GM23338 (cell line): Measurements from ENCODE around the gene AP1G1. TPM values are rescaled to one million over a fixed set of nuclear protein-coding genes. Genes with fewer than 3 reads are reported as not detected.

Experiments used
- ATAC-seq: fragments of 200-7000 bp; cut with Tn5 transposase; 3 replicates; pipeline ENCODE4 v1.9.1; 2020
- DNase-seq: peaks from one replicate; pipeline ENCODE4 v3.0.0-alpha.2; 2015; ENCODE audit warnings: low spot score
- H2AFZ ChIP-seq: fragments of 200-600 bp; sonication (generic); 2 replicates; pipeline ENCODE4 v1.8.0; 2016; ENCODE audit warnings: antibody characterized with exemption, mild to moderate bottlenecking, moderate library complexity
- H3F3A ChIP-seq: fragments of 200-600 bp; sonication (generic); replicated peaks from 2 replicates; pipeline ENCODE4 v1.8.0; 2017; ENCODE audit warnings: antibody characterized with exemption, mixed run types, low read depth
- H3K27ac ChIP-seq: fragments of 200-600 bp; sonication (generic); 2 replicates; pipeline ENCODE4 v1.6.1; 2016; ENCODE audit warnings: low read depth
- H3K27me3 ChIP-seq: fragments of 200-600 bp; sonication (generic); 2 replicates; pipeline ENCODE4 v1.8.0; 2016; ENCODE audit warnings: mild to moderate bottlenecking, mixed run types, moderate library complexity; ENCODE audit not compliant: insufficient read depth
- H3K36me3 ChIP-seq: fragments of 200-600 bp; sonication (generic); 2 replicates; pipeline ENCODE4 v1.8.0; 2016; ENCODE audit warnings: mild to moderate bottlenecking; ENCODE audit not compliant: insufficient read depth
- H3K4me1 ChIP-seq: fragments of 200-600 bp; sonication (generic); 2 replicates; pipeline ENCODE4 v1.8.0; 2016; ENCODE audit warnings: mild to moderate bottlenecking, moderate library complexity; ENCODE audit not compliant: insufficient read depth
- H3K4me2 ChIP-seq: fragments of 200-600 bp; sonication (generic); 2 replicates; pipeline ENCODE4 v1.7.1; 2017; ENCODE audit warnings: mixed run types
- H3K4me3 ChIP-seq: fragments of 200-600 bp; sonication (generic); 2 replicates; pipeline ENCODE4 v1.6.1; 2016; ENCODE audit warnings: mixed run types
- H3K79me2 ChIP-seq: fragments of 200-600 bp; sonication (generic); replicated peaks from 2 replicates; pipeline ENCODE4 v1.8.0; 2017; ENCODE audit warnings: mild to moderate bottlenecking; ENCODE audit not compliant: insufficient read depth
- H3K9me2 ChIP-seq: fragments of 200-600 bp; sonication (generic); 2 replicates; pipeline ENCODE4 v1.8.0; 2017; ENCODE audit not compliant: insufficient read depth
- H4K20me1 ChIP-seq: fragments of 200-600 bp; sonication (generic); replicated peaks from 2 replicates; pipeline ENCODE4 v1.8.0; 2017; ENCODE audit warnings: mild to moderate bottlenecking; ENCODE audit not compliant: insufficient read depth
- H3K27ac Mint-ChIP-seq: 2 replicates; pipeline ENCODE4 v1.8.0; 2020; ENCODE audit warnings: inconsistent platforms, mild to moderate bottlenecking, moderate library complexity, mixed read lengths
- H3K27me3 Mint-ChIP-seq: 3 replicates; pipeline ENCODE4 v1.8.0; 2022; ENCODE audit warnings: low read depth, mild to moderate bottlenecking, moderate library complexity, mixed read lengths, inconsistent platforms; ENCODE audit not compliant: insufficient read depth, poor library complexity
- H3K36me3 Mint-ChIP-seq: 3 replicates; pipeline ENCODE4 v1.8.0; 2021; ENCODE audit warnings: low read depth, mild to moderate bottlenecking, inconsistent platforms, moderate library complexity, mixed read lengths
- H3K4me1 Mint-ChIP-seq: 3 replicates; pipeline ENCODE4 v1.8.0; 2020; ENCODE audit warnings: mild to moderate bottlenecking, inconsistent platforms, mixed read lengths
- H3K4me3 Mint-ChIP-seq: 3 replicates; pipeline ENCODE4 v1.8.0; 2021; ENCODE audit warnings: moderate library complexity, mild to moderate bottlenecking, inconsistent platforms, mixed read lengths
- H3K9me3 Mint-ChIP-seq: 3 replicates; pipeline ENCODE4 v1.8.0; 2020; ENCODE audit warnings: moderate library complexity, mild to moderate bottlenecking, inconsistent platforms, mixed read lengths
- POLR2AphosphoS5 ChIP-seq: IDR thresholded peaks from 2 replicates; pipeline ENCODE4 v1.6.1; 2016; ENCODE audit warnings: antibody characterized with exemption, low read depth
- ZNF114 ChIP-seq: fragments of 250-450 bp; sonication (Bioruptor Pico); IDR thresholded peaks from 2 replicates; pipeline ENCODE4 v1.5.0; 2020; ENCODE audit warnings: mild to moderate bottlenecking, moderate library complexity
- polyA plus RNA-seq: library from polyadenylated mRNA; unstranded; fragments of >200 nt; fragmentation: Nextera tagmentation; extraction: Ambion mirVana; gene quantifications from 2 replicates; pipeline ENCODE4 v1.2.1, GENCODE V29; 2016
- total RNA-seq: library from RNA; depleted of rRNA; stranded (reverse); fragments of >200 nt; shearing (Covaris generic); gene quantifications from 2 replicates; pipeline ENCODE4 v1.2.3, GENCODE V29; 2014
- TF ChIP-seq, protein P1 (sequence below): IDR thresholded peaks from one replicate; pipeline ENCODE4 v1.6.1; 2018; ENCODE audit warnings: antibody characterized with exemption; ENCODE audit not compliant: unreplicated experiment

AP1G1 gene
- total and polyA plus RNA-seq, 2 experiments from 2014 or later, result 16.3 to 73.3 TPM

DNA sequence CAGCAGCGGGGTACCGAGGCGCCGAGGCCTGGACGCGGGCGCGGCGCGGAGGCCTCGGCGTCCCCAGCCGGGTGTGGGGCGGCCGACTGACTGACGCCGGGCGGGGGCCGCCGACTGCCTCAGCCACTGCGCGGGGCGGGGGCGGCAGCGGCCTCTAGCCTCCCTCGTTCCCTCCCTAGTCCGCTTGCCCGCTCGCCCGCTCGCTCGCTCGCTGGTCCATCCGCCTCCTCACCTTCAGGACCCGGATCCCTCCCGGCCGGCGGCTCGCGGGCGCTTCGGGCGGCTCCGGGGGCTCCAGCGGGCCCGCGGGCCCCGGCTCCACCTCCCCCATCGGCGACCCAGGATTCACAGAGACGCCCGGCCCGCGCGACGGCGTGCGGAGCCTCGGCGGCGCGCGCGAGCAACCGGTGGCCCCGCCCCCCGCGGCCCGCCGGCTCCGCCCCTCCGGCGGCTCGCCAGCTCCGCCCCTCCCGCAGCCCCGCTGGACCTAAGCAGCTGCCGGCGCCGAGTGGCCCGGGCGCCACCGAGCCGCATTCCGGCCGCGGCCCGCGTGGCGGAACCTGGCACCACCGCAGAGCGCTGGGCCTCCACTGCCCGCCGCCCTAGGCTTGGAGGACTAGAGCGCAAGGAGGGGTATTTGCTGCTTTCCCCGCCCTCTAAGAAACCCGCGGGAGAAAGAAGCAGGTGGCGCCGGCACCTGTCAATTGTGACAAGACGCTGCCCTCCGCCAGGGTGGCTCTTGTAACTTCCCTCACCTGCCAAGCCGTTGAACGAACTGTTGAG, 84.9 kb downstream of the AP1G1 start:
- peak overlapping the region; percentile 57 for H3K4me3 ChIP-seq
- H3K27me3 Mint-ChIP-seq, result peaks cover 6% of the 10 kb centered on the region
- peaks cover 36% of the 10 kb centered on the region for H3K79me2 ChIP-seq
- ATAC-seq (peak; percentile 70), DNase-seq (peak; percentile 85)
- H3K4me2 ChIP-seq, result peak overlapping the region; percentile 85
- peaks cover 18% of the 10 kb centered on the region for H3K4me1 Mint-ChIP-seq
- peaks cover 15% of the 10 kb centered on the region for H3K27me3 ChIP-seq
- H2AFZ ChIP-seq, result peak overlapping the region; percentile 90
- no peaks in the 10 kb centered on the region; the same call in none of the 2 replicates for H4K20me1 ChIP-seq
- H3K9me2 ChIP-seq, result no peaks in the 10 kb centered on the region
- H3K36me3 ChIP-seq, result no peaks in the 10 kb centered on the region
- H3K36me3 Mint-ChIP-seq, result peaks cover 3% of the 10 kb centered on the region; the same call in 1 of the 3 replicates
- H3K27ac ChIP-seq, result peak overlapping the region; percentile 67; the same call in 1 of the 2 replicates
- H3F3A ChIP-seq, result peaks cover 7% of the 10 kb centered on the region
- H3K27ac Mint-ChIP-seq, result no peak overlapping the region
- H3K4me3 Mint-ChIP-seq, result peak overlapping the region; percentile 86
- H3K4me1 ChIP-seq, result peaks cover 27% of the 10 kb centered on the region
- H3K9me3 Mint-ChIP-seq, result no peaks in the 10 kb centered on the region
- TF ChIP-seq, protein P1, sequence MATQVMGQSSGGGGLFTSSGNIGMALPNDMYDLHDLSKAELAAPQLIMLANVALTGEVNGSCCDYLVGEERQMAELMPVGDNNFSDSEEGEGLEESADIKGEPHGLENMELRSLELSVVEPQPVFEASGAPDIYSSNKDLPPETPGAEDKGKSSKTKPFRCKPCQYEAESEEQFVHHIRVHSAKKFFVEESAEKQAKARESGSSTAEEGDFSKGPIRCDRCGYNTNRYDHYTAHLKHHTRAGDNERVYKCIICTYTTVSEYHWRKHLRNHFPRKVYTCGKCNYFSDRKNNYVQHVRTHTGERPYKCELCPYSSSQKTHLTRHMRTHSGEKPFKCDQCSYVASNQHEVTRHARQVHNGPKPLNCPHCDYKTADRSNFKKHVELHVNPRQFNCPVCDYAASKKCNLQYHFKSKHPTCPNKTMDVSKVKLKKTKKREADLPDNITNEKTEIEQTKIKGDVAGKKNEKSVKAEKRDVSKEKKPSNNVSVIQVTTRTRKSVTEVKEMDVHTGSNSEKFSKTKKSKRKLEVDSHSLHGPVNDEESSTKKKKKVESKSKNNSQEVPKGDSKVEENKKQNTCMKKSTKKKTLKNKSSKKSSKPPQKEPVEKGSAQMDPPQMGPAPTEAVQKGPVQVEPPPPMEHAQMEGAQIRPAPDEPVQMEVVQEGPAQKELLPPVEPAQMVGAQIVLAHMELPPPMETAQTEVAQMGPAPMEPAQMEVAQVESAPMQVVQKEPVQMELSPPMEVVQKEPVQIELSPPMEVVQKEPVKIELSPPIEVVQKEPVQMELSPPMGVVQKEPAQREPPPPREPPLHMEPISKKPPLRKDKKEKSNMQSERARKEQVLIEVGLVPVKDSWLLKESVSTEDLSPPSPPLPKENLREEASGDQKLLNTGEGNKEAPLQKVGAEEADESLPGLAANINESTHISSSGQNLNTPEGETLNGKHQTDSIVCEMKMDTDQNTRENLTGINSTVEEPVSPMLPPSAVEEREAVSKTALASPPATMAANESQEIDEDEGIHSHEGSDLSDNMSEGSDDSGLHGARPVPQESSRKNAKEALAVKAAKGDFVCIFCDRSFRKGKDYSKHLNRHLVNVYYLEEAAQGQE, result no peak
- peak; percentile 30; the same call in 1 of the 2 replicates for TF ChIP-seq POLR2AphosphoS5

DNA sequence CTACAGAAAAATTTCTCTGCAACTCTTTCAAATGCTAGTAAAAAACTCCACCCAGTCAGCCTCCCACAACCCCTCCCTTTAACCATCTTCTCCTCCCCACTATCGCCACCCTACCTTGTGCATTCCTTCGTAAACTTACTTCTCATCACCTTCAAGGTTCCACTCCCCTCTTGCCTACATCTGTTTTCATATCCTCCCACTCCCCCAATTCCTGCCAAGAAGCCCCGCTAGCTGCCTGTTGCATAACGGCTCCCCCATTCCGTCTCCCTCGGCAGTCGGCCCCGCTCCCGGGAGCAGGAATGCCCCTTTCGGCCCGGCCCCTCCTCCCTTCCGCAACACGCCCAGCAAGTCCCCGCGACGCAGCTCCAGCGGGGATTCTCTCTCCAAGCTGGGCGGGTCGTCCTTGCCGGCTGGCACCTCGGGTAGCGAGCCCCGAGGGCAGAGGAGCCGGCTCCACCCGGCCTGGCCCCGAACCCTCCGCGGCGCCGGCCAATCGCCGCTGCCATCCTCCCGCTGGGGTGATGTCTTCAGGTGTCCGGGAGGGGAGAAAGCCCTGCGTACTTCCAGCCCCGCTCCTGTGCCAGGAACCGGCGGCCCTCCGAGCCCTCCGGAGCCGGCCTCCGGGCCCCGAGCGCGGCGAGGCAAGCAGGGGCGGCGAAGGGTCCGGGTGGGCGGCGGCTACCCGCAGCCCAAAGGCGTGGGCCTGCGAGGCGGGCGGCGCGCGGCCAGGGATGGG, 85.7 kb downstream of the AP1G1 start:
- H3F3A ChIP-seq, result peaks cover 7% of the 10 kb centered on the region
- H3K27me3 Mint-ChIP-seq, result peaks cover 6% of the 10 kb centered on the region
- H3K36me3 ChIP-seq, result no peaks in the 10 kb centered on the region
- peaks cover 15% of the 10 kb centered on the region for H3K27me3 ChIP-seq
- peaks cover 44% of the 10 kb centered on the region for H3K79me2 ChIP-seq
- peak overlapping the region; percentile 75 for H3K4me2 ChIP-seq
- DNase-seq (peak; percentile 92), ATAC-seq (peak; percentile 75)
- peaks cover 18% of the 10 kb centered on the region for H3K4me1 Mint-ChIP-seq
- H3K4me3 Mint-ChIP-seq, result peak overlapping the region; percentile 94
- H3K9me2 ChIP-seq, result no peaks in the 10 kb centered on the region
- TF ChIP-seq ZNF114 (CRISPR knock-in tag), result no peak
- peak; percentile 67 for TF ChIP-seq POLR2AphosphoS5
- peak overlapping the region; percentile 57 for H3K4me3 ChIP-seq
- no peaks in the 10 kb centered on the region; the same call in none of the 2 replicates for H4K20me1 ChIP-seq
- H2AFZ ChIP-seq, result no peak overlapping the region
- H3K27ac ChIP-seq, result peak overlapping the region; percentile 67; the same call in 1 of the 2 replicates
- H3K36me3 Mint-ChIP-seq, result peaks cover 4% of the 10 kb centered on the region; the same call in 1 of the 3 replicates
- peak overlapping the region; percentile 88 for H3K27ac Mint-ChIP-seq
- peaks cover 27% of the 10 kb centered on the region for H3K4me1 ChIP-seq
- H3K9me3 Mint-ChIP-seq, result no peaks in the 10 kb centered on the region
